KMS-11 (cell line): ENCODE measurements around the gene JARID2.

ENCODE experiments used
- H2AFZ ChIP-seq: fragments of 200-600 bp; sonication (generic); 2 replicates; pipeline ENCODE4 v1.6.1; 2016; ENCODE audit warnings: antibody characterized with exemption, mixed run types, low read depth
- H3K27ac ChIP-seq: fragments of 200-600 bp; sonication (generic); 2 replicates; pipeline ENCODE4 v1.6.1; 2016; ENCODE audit warnings: mild to moderate bottlenecking, mixed run types
- H3K27me3 ChIP-seq: fragments of 200-600 bp; sonication (generic); 2 replicates; pipeline ENCODE4 v1.6.1; 2017; ENCODE audit warnings: mild to moderate bottlenecking, low read depth, mixed run types, moderate library complexity; ENCODE audit not compliant: insufficient read depth
- H3K36me3 ChIP-seq: fragments of 200-600 bp; sonication (generic); 2 replicates; pipeline ENCODE4 v1.6.1; 2017; ENCODE audit warnings: mild to moderate bottlenecking, mixed run types; ENCODE audit not compliant: insufficient read depth
- H3K4me1 ChIP-seq: fragments of 200-600 bp; sonication (generic); 2 replicates; pipeline ENCODE4 v1.6.1; 2016; ENCODE audit warnings: mild to moderate bottlenecking, low read depth, mixed run types; ENCODE audit not compliant: poor library complexity, severe bottlenecking
- H3K4me2 ChIP-seq: fragments of 200-600 bp; sonication (generic); 2 replicates; pipeline ENCODE4 v1.7.0; 2016; ENCODE audit warnings: mild to moderate bottlenecking, mixed run types
- H3K4me3 ChIP-seq: fragments of 200-600 bp; sonication (generic); IDR thresholded peaks from 2 replicates; pipeline ENCODE4 v1.6.1; 2017; ENCODE audit warnings: low read depth, low read length, mixed read lengths; ENCODE audit not compliant: insufficient read depth
- H3K79me2 ChIP-seq: fragments of 200-600 bp; sonication (generic); 2 replicates; pipeline ENCODE4 v1.6.1; 2016; ENCODE audit warnings: low read depth, mixed run types; ENCODE audit not compliant: insufficient read depth
- H3K9ac ChIP-seq: fragments of 200-600 bp; sonication (generic); 2 replicates; pipeline ENCODE4 v1.6.1; 2016; ENCODE audit warnings: mild to moderate bottlenecking, mixed run types
- H4K20me1 ChIP-seq: fragments of 200-600 bp; sonication (generic); 2 replicates; pipeline ENCODE4 v1.6.1; 2016; ENCODE audit warnings: mild to moderate bottlenecking, mixed run types; ENCODE audit not compliant: insufficient read depth
- CTCF ChIP-seq: fragments of 200-600 bp; sonication (generic); conservative IDR thresholded peaks from 2 replicates; pipeline ENCODE4 v1.6.1; 2017; ENCODE audit warnings: low read depth, mild to moderate bottlenecking, antibody characterized with exemption, low read length, moderate library complexity, mixed read lengths

JARID2 gene

GRCh38 chr6:15484821-15485220 is 239.0 kb downstream of the JARID2 start:
- Histone ChIP-seq H3K4me1 (peaks cover 20% of the 10 kb centered on the region), H3K4me2 (no peak overlapping the region), H4K20me1 (no peaks in the 10 kb centered on the region), H3K27me3 (no peaks in the 10 kb centered on the region), H2AFZ (no peak overlapping the region), H3K79me2 (no peaks in the 10 kb centered on the region; the same call in 1 of the 2 replicates), H3K36me3 (no peaks in the 10 kb centered on the region), H3K27ac (no peak overlapping the region), H3K9ac (no peak overlapping the region), H3K4me3 (no peak overlapping the region)
- no peak for TF ChIP-seq CTCF

GRCh38 chr6:15485936-15486335 is 240.1 kb downstream of the JARID2 start:
- H4K20me1 ChIP-seq = no peaks in the 10 kb centered on the region
- no peak overlapping the region for H3K9ac ChIP-seq
- no peak overlapping the region for H3K4me3 ChIP-seq
- H3K36me3 ChIP-seq = no peaks in the 10 kb centered on the region
- no peaks in the 10 kb centered on the region; the same call in 1 of the 2 replicates for H3K79me2 ChIP-seq
- H2AFZ ChIP-seq = no peak overlapping the region
- H3K4me1 ChIP-seq = peaks cover 20% of the 10 kb centered on the region
- no peak for TF ChIP-seq CTCF
- H3K4me2 ChIP-seq = no peak overlapping the region
- no peaks in the 10 kb centered on the region for H3K27me3 ChIP-seq
- no peak overlapping the region for H3K27ac ChIP-seq

GRCh38 chr6:15487262-15487661 is 241.4 kb downstream of the JARID2 start:
- no peaks in the 10 kb centered on the region for H4K20me1 ChIP-seq
- no peaks in the 10 kb centered on the region; the same call in 1 of the 2 replicates for H3K79me2 ChIP-seq
- H3K4me1 ChIP-seq = peaks cover 14% of the 10 kb centered on the region

GRCh38 chr6:15489261-15489962 is 243.5 kb downstream of the JARID2 start:
- no peaks in the 10 kb centered on the region for H4K20me1 ChIP-seq
- H3K4me3 ChIP-seq = no peak overlapping the region
- TF ChIP-seq CTCF = no peak

More at GRCh38 chr6:15487262-15487661, 241.4 kb downstream of the JARID2 start:
- Histone ChIP-seq H2AFZ (no peak overlapping the region), H3K4me3 (no peak overlapping the region), H3K9ac (no peak overlapping the region), H3K36me3 (no peaks in the 10 kb centered on the region), H3K4me2 (no peak overlapping the region), H3K27me3 (no peaks in the 10 kb centered on the region), H3K27ac (no peak overlapping the region)
- TF ChIP-seq CTCF = no peak

More at GRCh38 chr6:15489261-15489962, 243.5 kb downstream of the JARID2 start:
- Histone ChIP-seq H3K4me2 (no peak overlapping the region), H3K36me3 (no peaks in the 10 kb centered on the region), H3K79me2 (no peaks in the 10 kb centered on the region), H3K4me1 (peaks cover 7% of the 10 kb centered on the region), H3K27ac (no peak overlapping the region), H2AFZ (no peak overlapping the region), H3K9ac (no peak overlapping the region), H3K27me3 (no peaks in the 10 kb centered on the region)
